ENCODE data around the gene PDE6H.

The PDE6H gene

DNA sequence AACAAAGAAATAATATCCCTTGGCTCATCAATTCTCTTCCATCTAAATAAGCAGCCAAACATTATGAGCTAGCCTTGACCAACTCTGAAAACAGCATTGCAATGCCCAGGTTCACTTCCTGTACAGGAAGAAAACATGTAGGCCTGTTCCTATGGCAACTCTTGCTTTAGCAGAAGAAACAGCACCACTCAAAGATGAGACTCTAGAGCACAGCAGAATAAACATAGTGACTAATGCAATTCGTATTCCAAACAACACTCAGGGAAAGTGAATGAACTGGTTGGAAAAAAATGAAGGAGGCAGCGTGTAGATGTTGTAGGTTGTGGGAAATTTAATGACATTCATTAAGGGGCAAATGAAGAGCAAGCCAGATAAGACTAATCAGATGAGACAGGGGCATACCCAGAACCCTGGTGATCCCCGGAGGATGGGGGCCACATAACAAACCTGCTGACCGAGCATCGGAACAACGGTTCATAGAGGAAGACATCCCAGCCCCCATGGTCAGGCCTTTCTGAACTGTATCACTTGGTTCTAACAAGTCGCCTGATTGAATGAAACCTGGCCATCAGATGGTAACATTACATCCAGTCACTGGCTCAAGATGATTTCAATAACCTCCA is 20.4 kb upstream of the PDE6H start:
- peak; percentile 99 for DNase-seq

GRCh38 chr12:14953752-14954151 is 19.1 kb upstream of the PDE6H start:
- DNase-seq, result no peak

GRCh38 chr12:14954269-14954668 is 18.6 kb upstream of the PDE6H start:
- peak; percentile 30 for DNase-seq

- no peak for DNase-seq
Observed at GRCh38 chr12:14956024-14956891, 16.6 kb upstream of the PDE6H start.

GRCh38 chr12:14956905-14957304 is 15.9 kb upstream of the PDE6H start:
- no peak for DNase-seq

DNA sequence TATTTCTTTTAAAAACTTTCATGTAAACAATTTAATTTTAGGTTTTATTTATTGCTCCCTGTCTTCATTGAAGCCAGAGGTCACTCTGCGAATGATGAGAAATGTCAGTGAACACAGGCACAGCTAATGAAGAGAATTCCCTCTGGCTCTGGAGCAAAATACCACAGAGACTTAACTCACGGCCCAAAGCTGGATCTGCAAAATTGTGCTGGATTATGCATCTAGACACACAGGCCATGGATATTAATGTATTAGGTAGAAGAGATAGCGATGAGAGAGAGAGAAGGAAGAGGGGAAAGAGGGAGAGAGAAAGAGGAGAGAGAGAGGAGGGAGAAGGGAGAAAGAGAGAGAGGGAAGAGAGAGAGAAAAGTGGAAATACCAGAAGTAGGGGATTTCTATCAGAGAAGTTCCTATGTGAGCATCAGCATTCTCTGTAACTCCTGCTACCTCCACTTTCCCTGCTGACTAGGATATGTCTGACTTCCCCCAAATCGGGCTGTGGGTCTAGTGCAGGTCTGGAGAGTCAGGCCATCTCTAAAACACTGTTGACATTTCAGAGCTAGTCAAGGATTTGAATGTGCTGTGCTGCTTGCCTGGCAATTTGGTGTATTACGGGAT is 15.2 kb upstream of the PDE6H start:
- no peak for DNase-seq

- no peak for DNase-seq
Observed at GRCh38 chr12:14958361-14959125, 14.3 kb upstream of the PDE6H start.

- DNase-seq, result no peak
Observed at GRCh38 chr12:14959126-14959440, 13.8 kb upstream of the PDE6H start.

DNA sequence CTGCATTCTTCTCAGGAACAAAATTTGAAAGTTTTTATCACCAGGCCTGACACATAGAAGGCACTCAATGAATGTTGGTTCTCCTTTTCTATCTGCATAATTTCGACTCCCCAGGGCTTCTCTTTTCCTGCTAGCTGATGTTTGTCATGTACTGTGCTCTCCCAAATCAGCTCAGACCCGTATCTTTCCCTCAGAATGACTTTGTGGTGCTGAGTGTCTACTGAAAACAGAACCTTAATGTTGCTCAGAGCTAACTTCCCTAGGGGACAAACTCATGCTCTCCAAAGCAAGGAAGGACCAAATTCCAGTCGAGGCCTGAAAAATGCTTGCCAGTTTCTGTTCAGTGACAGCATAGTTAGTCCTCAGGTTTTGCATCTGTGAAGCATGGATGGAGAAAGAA is 13.4 kb upstream of the PDE6H start:
- DNase-seq, result no peak

- no peak for DNase-seq
Observed at GRCh38 chr12:14959916-14960496, 12.8 kb upstream of the PDE6H start.

DNA sequence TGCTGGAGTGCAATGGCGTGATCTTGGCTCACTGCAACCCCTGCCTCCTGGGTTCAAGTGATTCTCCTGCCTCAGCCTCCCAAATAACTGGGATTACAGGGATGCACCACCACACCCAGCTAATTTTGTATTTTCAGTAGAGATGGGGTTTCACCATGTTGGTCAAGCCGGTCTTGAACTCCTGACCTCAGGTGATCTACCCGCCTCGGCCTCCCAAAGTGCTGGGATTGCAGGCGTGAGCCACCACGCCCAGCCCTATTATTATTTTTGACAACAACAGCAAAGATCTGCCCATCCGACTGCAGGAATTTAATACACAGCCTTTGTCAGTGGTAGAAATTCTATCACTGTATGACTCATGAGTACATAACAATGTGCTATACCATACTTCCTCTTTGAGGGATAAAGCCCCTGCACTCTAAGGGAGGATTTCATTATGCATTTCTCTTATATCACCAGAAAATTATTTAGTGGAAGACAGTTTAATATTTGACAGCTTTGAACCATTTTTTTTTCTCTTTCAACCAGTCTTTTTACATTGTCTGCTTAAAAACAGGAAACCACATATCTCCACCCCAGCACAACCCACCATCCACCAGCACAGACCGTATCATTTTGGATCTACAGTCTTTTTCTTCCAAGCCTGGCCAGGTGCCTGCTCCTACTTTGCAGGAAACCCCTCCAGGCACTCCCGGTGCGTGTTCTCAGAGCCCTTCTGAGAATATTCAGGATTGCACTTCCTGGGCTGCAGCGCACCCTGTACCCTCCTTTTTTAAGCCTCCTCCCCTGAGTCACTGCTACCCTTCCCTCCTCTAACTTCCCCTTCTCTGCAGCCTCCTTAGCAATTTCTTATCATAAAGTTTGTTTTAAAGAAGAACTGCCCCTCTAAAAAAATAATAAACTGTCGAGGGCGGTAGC is 12.0 kb upstream of the PDE6H start:
- no peak for DNase-seq

- no peak for DNase-seq
Observed at GRCh38 chr12:14961466-14962152, 11.2 kb upstream of the PDE6H start, which contains the start of gene ARHGDIB. ARHGDIB (minus strand) TSS chr12:14961601; CDS start chr12:14950712, 10,889 bp downstream.

DNA sequence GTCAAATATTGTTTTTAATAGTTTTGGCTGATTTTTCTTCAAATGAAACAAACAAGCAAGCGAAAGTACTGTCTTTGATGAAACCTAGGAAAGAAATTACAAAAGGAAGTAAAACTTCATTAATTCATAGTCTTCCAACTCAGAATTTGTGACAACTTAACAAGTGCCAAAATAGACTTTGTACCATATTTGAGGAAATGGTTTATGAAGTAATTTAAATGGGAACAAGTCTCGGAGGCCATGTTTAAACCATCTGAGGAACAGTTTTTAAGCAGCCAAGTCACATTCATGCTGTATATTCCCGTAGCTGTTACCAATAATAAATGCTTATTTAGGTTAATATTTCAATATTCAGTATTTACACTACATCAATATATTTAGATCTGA is 10.7 kb upstream of the PDE6H start:
- DNase-seq, result no peak

- no peak for DNase-seq
Observed at GRCh38 chr12:14962797-14963196, 10.0 kb upstream of the PDE6H start.

- DNase-seq, result no peak
Observed at GRCh38 chr12:14963520-14963919, 9.3 kb upstream of the PDE6H start.

DNA sequence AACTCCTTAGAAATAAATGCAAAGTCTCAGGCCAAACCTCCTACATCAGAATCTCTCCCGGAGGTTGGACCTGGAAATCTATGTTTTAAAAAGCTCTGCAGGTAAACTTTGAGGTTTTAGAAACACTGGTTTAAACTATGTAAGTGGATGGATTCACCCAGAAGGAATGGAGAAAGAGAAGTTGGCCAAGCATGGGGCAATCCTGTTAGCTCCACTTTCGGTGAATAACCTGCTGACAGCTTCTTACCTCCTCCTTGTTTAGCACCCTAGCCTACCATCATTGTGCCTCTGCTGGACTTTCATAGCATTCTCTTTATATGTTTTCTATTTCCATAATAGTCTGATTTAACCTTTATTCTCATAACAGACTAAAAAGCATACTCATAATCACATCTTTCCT is 8.4 kb upstream of the PDE6H start:
- DNase-seq, result no peak

DNA sequence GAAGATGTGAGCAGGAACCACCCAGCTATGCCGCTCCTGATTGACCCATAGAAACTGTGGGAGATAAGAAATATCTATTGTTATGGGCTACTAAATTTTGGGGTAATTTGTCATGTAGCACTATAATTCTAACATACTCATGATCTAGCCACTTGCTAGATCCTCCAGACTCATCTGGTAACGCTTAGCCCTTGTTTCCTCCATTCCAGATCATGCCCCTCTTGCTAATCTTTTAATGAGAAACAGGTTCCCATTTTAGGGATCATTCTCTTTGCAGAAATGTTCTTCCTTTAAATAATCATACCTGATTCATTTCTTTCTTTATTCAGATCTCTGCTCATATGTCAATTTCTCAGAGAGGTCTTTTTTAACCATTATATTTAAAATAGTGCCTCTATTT is 7.6 kb upstream of the PDE6H start:
- no peak for DNase-seq

- no peak for DNase-seq
Observed at GRCh38 chr12:14968478-14968877, 4.4 kb upstream of the PDE6H start.

- DNase-seq, result no peak
Observed at GRCh38 chr12:14970473-14970872, 2.4 kb upstream of the PDE6H start.

DNA sequence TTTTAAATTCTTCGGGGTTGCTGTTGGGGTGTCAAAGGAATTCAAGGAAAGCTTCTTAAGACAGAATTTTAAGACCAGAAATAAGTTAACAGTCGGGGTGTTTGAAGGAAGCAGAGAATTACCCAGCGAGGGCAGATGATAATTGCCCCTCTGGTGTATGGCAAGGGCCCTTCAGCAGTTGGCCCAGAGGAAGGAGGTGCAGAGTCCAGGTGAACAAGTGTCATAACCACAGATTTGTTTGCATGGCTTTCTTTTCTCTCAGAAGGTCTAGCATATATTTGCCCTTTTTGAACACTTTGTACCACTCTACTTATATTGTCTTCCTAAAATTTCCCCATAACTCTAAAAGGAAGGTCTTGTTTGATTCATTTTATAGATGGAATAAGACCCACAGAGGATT is 1.8 kb downstream of the PDE6H start:
- DNase-seq, result no peak

- no peak for DNase-seq
Observed at GRCh38 chr12:14975457-14975856, 2.6 kb downstream of the PDE6H start.

Measured in kidney glomerular epithelial cell (primary cell).